Left ventricle myocardium inferior (tissue), 1 donor: ENCODE results near the gene PKNOX2. TPM values are rescaled to one million over a fixed set of nuclear protein-coding genes. Genes with fewer than 3 reads are reported as not detected.

ENCODE experiments used
- DNase-seq: peaks from one replicate; pipeline ENCODE4 v3.0.0-alpha.2; 2020
- H3K27ac ChIP-seq: fragments of 200-600 bp; replicated peaks from 2 replicates; pipeline ENCODE4 v1.8.0; 2021
- H3K27me3 ChIP-seq: fragments of 200-600 bp; 2 replicates; pipeline ENCODE4 v1.8.0; 2021; ENCODE audit warnings: low read depth
- H3K36me3 ChIP-seq: fragments of 200-600 bp; 2 replicates; pipeline ENCODE4 v1.8.0; 2021
- H3K4me1 ChIP-seq: fragments of 200-600 bp; 2 replicates; pipeline ENCODE4 v1.8.0; 2021
- H3K4me3 ChIP-seq: fragments of 200-600 bp; 2 replicates; pipeline ENCODE4 v1.8.0; 2021; ENCODE audit warnings: mild to moderate bottlenecking, moderate library complexity
- H3K9me3 ChIP-seq: fragments of 200-600 bp; replicated peaks from 2 replicates; pipeline ENCODE4 v1.8.0; 2021
- CTCF ChIP-seq: fragments of 200-600 bp; IDR thresholded peaks from 2 replicates; pipeline ENCODE4 v1.8.0; 2021; ENCODE audit warnings: antibody characterized with exemption, mild to moderate bottlenecking, borderline replicate concordance
- intact Hi-C: fragments of 100-400 bp; cut with micrococcal nuclease; formaldehyde crosslinking; loops from one replicate; pipeline ENCODE4 v1.11.0; 2022
- total RNA-seq: library from RNA; stranded (reverse); fragmentation: NEBNext Ultra II Directional; extraction: Animal tissue kit (Norgen Biotek cat#: 25700); gene quantifications from one replicate; pipeline ENCODE4 v1.2.1, GENCODE V29; 2021
- donor health status: DM: no; HTN: yes; CAD: no; lungs with severe emphysema.

PKNOX2 gene
- total RNA-seq, 1 donor from 2014 or later: 6.2 TPM

- H3K4me3 ChIP-seq: no peak overlapping the region
- DNase-seq: no peak
- H3K36me3 ChIP-seq: no peaks in the 10 kb centered on the region
- TF ChIP-seq CTCF: no peak
- no peak overlapping the region for H3K27ac ChIP-seq
- H3K9me3 ChIP-seq: no peaks in the 10 kb centered on the region
- intact Hi-C loops: no loop called here
- H3K4me1 ChIP-seq: no peaks in the 10 kb centered on the region
- no peaks in the 10 kb centered on the region for H3K27me3 ChIP-seq
These were observed 192.2 kb downstream of the PKNOX2 start for GRCh38 chr11:125356797-125357196.

GRCh38 chr11:125357551-125357950 is 193.0 kb downstream of the PKNOX2 start:
- Histone ChIP-seq H3K9me3 (no peaks in the 10 kb centered on the region), H3K36me3 (no peaks in the 10 kb centered on the region), H3K4me1 (no peaks in the 10 kb centered on the region), H3K27me3 (no peaks in the 10 kb centered on the region), H3K4me3 (no peak overlapping the region), H3K27ac (no peak overlapping the region)
- intact Hi-C loops: no loop called here
- no peak for DNase-seq
- TF ChIP-seq CTCF: no peak

GRCh38 chr11:125358254-125358840 is 193.8 kb downstream of the PKNOX2 start:
- Histone ChIP-seq H3K27ac (no peak overlapping the region), H3K36me3 (no peaks in the 10 kb centered on the region), H3K4me1 (no peaks in the 10 kb centered on the region), H3K27me3 (no peaks in the 10 kb centered on the region), H3K9me3 (no peaks in the 10 kb centered on the region), H3K4me3 (no peak overlapping the region)
- no peak for TF ChIP-seq CTCF
- intact Hi-C loops: no loop called here
- DNase-seq: no peak

GRCh38 chr11:125359130-125359529 is 194.6 kb downstream of the PKNOX2 start:
- intact Hi-C loops: no loop called here
- H3K27me3 ChIP-seq: no peaks in the 10 kb centered on the region
- no peaks in the 10 kb centered on the region for H3K36me3 ChIP-seq
- H3K27ac ChIP-seq: no peak overlapping the region
- DNase-seq: no peak
- no peak overlapping the region for H3K4me3 ChIP-seq
- no peaks in the 10 kb centered on the region for H3K4me1 ChIP-seq
- no peaks in the 10 kb centered on the region for H3K9me3 ChIP-seq
- TF ChIP-seq CTCF: no peak

GRCh38 chr11:125360066-125360465 is 195.5 kb downstream of the PKNOX2 start:
- no peaks in the 10 kb centered on the region for H3K36me3 ChIP-seq
- no peaks in the 10 kb centered on the region for H3K4me1 ChIP-seq
- no peaks in the 10 kb centered on the region for H3K27me3 ChIP-seq
- TF ChIP-seq CTCF: no peak
- no peaks in the 10 kb centered on the region for H3K9me3 ChIP-seq
- H3K27ac ChIP-seq: no peak overlapping the region
- no peak for DNase-seq
- H3K4me3 ChIP-seq: no peak overlapping the region
- intact Hi-C loops: no loop called here
